AG10803 (cell line): ENCODE measurements around the gene PCGF3.
A peak's percentile ranks its signal among the peaks of the same experiment; 100 is the strongest.
"Not testable (repeated sequence)": the region's sequence is repeated elsewhere in the genome, so short reads cannot be mapped to it uniquely, and the experiment has no call there.

Experiments
- DNase-seq: peaks from one replicate; pipeline ENCODE4 v3.0.0; 2010; ENCODE audit warnings: low read depth
- H3K4me3 ChIP-seq: 2 replicates; pipeline ENCODE4 v1.5.1; 2011; ENCODE audit warnings: mild to moderate bottlenecking, low read length, control low read depth
- TF ChIP-seq, protein P1 (sequence below): conservative IDR thresholded peaks from 2 replicates; pipeline ENCODE4 v1.5.1; 2011; ENCODE audit warnings: mild to moderate bottlenecking, low read length, control low read depth, inconsistent platforms

Gene PCGF3

DNA sequence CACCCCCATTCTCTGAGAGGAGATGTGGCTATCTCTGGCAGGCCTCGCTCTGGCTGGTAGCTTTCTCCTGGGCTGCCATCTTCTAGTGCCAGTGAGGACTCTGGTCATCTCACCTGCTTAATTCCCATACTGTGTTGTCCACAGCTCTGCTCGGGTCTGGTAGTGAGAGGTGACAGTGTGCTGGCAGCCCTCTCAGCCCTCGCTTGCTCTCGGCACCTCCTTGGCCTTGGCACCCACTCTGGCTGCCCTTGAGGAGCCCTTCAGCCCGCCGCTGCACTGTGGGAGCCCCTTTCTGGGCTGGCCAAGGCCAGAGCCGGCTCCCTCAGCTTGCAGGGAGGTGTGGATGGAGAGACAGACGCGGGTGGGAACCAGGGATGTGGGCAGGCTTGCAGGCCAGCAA lies 67.6 kb downstream of the PCGF3 start:
- no peak overlapping the region for H3K4me3 ChIP-seq
- no peak for DNase-seq
- TF ChIP-seq, protein P1, sequence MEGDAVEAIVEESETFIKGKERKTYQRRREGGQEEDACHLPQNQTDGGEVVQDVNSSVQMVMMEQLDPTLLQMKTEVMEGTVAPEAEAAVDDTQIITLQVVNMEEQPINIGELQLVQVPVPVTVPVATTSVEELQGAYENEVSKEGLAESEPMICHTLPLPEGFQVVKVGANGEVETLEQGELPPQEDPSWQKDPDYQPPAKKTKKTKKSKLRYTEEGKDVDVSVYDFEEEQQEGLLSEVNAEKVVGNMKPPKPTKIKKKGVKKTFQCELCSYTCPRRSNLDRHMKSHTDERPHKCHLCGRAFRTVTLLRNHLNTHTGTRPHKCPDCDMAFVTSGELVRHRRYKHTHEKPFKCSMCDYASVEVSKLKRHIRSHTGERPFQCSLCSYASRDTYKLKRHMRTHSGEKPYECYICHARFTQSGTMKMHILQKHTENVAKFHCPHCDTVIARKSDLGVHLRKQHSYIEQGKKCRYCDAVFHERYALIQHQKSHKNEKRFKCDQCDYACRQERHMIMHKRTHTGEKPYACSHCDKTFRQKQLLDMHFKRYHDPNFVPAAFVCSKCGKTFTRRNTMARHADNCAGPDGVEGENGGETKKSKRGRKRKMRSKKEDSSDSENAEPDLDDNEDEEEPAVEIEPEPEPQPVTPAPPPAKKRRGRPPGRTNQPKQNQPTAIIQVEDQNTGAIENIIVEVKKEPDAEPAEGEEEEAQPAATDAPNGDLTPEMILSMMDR, result no peak

DNA sequence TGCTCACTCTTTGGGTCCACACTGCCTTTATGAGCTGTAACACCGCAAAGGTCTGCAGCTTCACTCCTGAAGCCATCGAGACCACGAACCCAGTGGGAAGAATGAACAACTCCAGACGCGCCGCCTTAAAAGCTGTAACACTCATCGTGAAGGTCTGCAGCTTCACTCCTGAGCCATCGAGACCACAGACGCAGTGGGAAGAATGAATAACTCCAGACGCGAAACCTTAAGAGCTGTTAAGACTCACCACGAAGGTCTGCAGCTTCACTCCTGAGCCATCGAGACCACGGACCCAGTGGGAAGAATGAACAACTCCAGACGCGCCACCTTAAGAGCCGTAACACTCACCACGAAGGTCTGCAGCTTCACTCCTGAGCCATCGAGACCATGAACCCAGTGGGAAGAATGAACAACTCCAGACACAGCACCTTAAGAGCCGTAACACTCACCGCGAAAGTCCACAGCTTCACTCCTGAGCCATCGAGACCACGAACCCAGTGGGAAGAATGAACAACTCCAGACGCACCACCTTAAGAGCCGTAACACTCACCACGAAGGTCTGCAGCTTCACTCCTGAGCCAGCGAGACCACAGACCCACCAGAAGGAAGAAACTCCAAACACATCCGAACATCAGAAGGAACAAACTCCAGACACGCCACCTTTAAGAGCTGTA lies 68.9 kb downstream of the PCGF3 start:
- not testable (repeated sequence) for DNase-seq, H3K4me3 ChIP-seq

DNA sequence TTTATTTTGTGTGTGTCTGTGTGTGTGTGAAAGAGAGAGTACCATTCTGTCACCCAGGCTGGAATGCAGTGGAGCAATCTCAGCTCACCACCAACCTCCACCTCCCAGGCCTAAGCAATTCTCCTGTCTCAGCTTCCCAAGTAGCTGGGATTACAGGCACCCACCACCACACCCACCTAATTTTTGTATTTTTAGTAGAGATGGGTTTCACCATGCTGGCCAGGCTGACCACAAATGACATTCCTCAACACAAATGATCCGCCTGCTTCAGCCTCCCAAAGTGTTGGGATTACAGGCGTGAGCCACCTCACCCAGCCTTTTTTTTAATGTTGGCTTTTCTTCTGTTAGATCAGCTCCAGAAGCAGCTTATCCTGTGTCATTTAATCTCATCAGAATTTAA lies 69.9 kb downstream of the PCGF3 start:
- not testable (repeated sequence) for DNase-seq, H3K4me3 ChIP-seq

DNA sequence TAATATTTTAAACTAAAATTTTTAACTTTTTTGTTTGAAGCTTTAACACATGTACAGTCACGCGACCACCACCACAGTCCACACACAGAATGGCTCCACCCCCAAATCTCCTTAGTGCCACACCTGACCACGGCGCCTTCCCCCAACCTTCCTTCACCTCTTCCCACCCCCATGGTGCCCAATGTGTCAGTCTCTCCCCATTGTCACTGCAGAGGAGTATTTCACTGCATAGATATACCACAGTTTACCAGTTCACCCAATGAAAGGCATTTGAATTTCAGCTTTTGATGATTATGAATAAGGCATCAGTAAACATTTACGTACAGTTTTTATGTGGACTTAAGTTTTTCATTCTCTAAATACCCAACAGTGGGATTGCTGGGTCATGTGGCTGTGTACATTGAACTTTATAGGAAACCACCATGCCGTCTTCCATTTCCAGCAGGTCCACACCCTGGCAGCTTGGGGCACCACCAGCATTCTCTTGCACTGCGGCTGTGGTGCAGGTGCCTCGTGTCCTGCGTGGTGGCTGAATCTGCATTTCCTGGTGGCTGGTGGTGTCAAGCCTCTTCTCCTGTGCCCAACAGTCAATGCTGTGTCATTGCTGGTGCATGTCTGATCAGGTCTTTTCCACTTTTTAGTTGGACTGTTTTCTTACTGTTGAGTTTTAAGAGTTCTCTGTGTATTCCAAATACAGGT lies 71.3 kb downstream of the PCGF3 start:
- H3K4me3 ChIP-seq, result no peak overlapping the region
- DNase-seq, result no peak
- TF ChIP-seq, protein P1, result no peak

DNA sequence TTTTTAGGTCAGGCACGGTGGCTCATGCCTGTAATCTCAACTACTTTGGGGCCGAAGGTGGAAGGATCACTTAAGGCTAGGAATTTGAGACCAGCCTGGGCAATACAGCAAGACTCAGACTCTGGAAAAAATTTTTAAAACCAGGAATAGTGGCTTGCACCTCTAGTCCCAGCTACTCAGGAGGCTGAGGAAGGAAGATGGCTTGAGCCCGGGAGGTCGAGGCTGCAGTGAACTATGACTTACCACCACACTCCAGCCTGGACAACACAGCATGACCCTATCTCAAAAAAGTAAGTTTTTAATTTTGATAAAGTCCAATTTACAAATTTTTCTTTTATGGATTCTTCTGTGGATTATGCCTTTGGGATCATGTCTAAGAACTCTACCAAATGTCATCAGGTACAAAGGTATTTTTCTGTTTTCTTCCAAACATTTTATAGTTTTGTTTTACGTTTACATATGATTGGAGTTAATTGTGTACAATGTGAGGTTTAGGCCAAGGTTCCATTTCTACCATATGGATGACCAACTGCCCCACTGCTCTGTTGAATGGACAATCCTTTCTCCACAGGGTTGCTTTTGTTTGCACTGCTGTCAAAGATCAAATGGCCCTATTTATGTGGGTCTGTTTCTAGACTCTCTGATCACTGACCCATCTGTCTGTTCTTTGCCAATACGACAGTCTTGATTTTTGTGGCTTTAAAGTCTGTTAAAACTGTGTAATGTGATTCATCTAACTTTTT lies 72.1 kb downstream of the PCGF3 start:
- no peak overlapping the region for H3K4me3 ChIP-seq
- DNase-seq, result no peak
- TF ChIP-seq, protein P1, result no peak

DNA sequence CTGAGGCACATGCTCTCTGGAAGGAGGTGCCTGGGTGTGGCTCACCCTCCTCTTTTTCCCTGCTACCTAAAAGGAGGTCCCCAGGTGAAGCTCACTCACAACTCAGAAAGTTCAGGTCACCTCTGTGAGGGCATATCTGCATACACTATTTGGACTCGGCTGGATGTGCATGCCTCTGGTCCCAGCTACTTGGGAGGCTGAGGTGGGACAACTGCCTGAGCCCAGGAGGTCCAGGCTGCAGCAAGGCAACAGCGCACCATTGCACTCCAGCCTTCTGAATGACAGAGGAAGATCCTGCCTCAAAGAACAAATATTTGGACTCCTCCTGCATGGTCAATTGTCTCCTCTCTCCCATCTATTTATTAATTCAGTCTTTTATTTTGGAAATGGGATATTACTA lies 73.9 kb downstream of the PCGF3 start:
- TF ChIP-seq, protein P1, result no peak
- no peak for DNase-seq
- H3K4me3 ChIP-seq, result no peak overlapping the region; the same call in 1 of the 2 replicates

DNA sequence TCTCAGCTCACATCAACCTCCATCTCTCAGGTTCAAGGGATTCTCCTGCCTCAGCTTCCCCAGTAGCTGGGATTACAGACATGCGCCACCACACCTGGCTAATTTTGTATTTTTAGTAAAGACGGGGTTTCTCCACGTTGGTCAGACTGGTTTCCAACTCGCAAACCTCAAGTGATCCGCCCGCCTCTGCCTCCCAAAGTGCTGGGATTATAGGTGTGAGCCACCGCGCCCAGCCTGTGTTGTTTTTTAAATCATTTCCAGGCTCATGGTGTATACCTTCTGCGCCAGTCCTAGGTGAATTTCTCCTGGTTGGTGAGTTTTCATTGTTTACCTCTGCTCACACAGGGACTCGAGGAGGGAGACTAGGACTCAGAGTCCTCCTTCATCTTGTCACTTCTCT lies 74.6 kb downstream of the PCGF3 start:
- DNase-seq, result not testable (repeated sequence)
- peak overlapping the region; percentile 91 for H3K4me3 ChIP-seq

DNA sequence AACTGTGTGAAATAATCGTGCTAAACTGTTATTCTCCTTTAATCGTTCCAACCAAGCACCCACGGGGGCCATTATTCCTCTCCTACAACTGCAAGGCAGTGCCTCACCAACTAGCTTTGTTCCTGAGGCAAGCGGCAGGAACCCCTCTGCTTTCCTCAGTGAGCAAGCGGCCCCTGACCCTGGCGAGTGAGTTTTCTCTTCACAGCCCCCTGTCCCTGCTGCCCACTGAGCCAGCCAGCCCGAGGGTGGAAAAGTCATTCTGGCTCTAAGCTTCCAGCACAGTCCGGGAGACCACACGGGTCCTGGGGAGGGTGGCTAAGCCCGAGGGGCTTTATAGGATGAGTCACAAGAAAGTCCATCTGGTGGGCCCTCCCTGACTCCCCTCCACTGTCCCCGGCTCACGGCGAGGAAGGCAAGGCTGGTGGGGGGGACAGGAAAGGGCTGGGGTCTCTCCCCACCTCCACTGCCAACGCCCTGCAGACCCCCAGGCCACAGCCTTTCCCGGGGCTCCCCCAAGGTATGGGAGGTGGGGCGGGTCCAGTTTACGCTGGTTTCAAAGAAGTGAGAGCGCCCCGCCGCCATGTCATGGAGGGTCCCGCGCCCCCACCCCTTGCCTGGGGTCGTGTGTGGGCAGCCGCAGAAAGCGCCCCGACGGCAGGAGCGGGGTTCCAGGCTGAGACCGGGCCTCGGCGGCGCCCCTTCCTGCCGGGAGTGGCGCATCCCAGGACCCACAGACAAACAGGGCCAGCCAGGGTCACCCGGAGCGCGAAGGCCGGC lies 75.3 kb downstream of the PCGF3 start:
- TF ChIP-seq, protein P1, result no peak
- DNase-seq, result no peak
- H3K4me3 ChIP-seq, result peak overlapping the region; percentile 91
